Measurements from ENCODE around the gene SMIM43. TPM values are rescaled to one million over a fixed set of nuclear protein-coding genes. Genes with fewer than 3 reads are reported as not detected.
A peak's percentile ranks its signal among the peaks of the same experiment; 100 is the strongest.

Gene SMIM43
- total RNA-seq, 2 experiments from 2014 or later, result not detected

DNA sequence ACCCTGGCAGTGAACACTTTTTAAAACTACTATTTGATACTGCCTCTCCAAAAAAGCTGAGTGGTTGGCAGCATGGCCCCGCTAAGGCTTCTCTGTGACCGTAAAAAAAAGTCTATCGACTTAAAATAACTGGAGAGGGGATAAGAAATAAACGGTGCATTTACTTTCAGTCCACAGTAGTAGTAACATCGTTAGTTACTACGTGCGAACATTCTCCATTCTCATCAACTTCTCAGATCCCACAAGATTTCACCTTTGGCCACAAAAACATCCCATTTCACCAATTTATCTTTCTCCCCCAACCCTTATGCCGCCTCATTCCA, 35.6 kb upstream of the SMIM43 start:
- Histone ChIP-seq H3K4me1 (ENCODE audit: insufficient read depth, low read length) (peaks cover 16% of the 10 kb centered on the region), H3K4me3 (ENCODE audit: low read length) (peak overlapping the region; percentile 95), H3K27me3 (ENCODE audit: control insufficient read depth in 1 of 2, insufficient read depth in 2 of 2, low read length in 2 of 2) (no peaks in the 10 kb centered on the region), H3K27ac (ENCODE audit: low read depth in 1 of 2, low read length in 2 of 2) (peak overlapping the region; percentile 80 to 96), H3K9me3 (ENCODE audit: control insufficient read depth in 1 of 2, insufficient read depth in 1 of 2, low read length in 2 of 2) (no peaks in the 10 kb centered on the region), H3K36me3 (ENCODE audit: insufficient read depth, low read length) (peaks cover 32% of the 10 kb centered on the region)
- peak; percentile 31 for ATAC-seq (ENCODE audit: poor library complexity)
- intact Hi-C loops (cut with DNase I, micrococcal nuclease), result loop anchor here in 1 of 2 experiments (5.0 to 10.0 kb wide), 4 partner anchors 72 to 934 kb away; partner anchors contain the start of genes ANXA5, BBS12 and BBS7
- peak overlapping the region; percentile 100 for H3K27ac Mint-ChIP-seq
- no peaks in the 10 kb centered on the region for H3K27me3 Mint-ChIP-seq
- ChIA-PET POLR2A (interaction anchor here (1.5 to 3.8 kb wide), 6 partner anchors 18 to 932 kb away, joined by 5 to 40 read pairs (median 11); partner anchors contain the start of genes ANXA5, BBS12, BBS7 and CCNA2), CTCF (interaction anchor here (1.8 kb wide), 1 partner anchor 778 kb away, joined by 4 read pairs; no protein-coding TSS in a partner anchor)
- peak overlapping the region; percentile 96 for H3K4me3 Mint-ChIP-seq
- H3K36me3 Mint-ChIP-seq (ENCODE audit: low read depth), result peaks cover 52% of the 10 kb centered on the region
- H3K4me1 Mint-ChIP-seq (ENCODE audit: low read depth), result peaks cover 54% of the 10 kb centered on the region
- DNase-seq, result peak in 1 of 14 experiments; percentile 4
- no peaks in the 10 kb centered on the region for H3K9me3 Mint-ChIP-seq
- TF ChIP-seq, protein P1, sequence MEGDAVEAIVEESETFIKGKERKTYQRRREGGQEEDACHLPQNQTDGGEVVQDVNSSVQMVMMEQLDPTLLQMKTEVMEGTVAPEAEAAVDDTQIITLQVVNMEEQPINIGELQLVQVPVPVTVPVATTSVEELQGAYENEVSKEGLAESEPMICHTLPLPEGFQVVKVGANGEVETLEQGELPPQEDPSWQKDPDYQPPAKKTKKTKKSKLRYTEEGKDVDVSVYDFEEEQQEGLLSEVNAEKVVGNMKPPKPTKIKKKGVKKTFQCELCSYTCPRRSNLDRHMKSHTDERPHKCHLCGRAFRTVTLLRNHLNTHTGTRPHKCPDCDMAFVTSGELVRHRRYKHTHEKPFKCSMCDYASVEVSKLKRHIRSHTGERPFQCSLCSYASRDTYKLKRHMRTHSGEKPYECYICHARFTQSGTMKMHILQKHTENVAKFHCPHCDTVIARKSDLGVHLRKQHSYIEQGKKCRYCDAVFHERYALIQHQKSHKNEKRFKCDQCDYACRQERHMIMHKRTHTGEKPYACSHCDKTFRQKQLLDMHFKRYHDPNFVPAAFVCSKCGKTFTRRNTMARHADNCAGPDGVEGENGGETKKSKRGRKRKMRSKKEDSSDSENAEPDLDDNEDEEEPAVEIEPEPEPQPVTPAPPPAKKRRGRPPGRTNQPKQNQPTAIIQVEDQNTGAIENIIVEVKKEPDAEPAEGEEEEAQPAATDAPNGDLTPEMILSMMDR (IDR thresholded peaks at IDR 0.05), result no peak

DNA sequence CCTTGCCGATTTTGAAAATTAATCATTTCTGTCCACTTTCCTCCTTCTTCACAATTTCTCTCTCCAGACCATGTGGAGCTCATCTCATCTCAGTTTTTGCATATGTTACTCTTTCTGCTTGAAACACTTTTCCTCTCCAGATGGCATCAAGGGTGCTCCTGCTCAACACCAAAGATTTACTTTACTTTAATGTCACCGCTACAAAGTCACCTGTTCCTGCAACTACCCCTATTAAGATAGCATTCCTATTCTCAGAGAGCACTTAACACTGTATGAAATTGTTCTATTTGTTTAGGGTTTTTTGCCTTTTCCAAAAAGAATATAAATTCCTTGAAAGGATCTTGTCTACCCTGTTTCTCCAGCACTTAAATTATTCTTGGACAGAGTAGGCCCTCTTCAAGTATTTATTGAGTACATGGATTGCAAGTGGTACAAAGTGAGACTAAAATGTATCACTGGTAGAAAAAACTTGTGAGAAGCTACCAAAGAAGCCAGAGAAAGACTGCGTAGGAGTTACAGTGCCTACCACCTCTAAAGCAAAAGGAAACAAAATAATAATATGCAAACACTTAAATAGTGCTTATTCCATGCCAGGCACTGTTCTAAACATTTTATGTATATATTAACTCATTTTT, 35.0 kb upstream of the SMIM43 start:
- peaks cover 46% of the 10 kb centered on the region for H3K36me3 Mint-ChIP-seq (ENCODE audit: low read depth)
- H3K4me1 Mint-ChIP-seq (ENCODE audit: low read depth), result peaks cover 50% of the 10 kb centered on the region
- no peaks in the 10 kb centered on the region for H3K9me3 ChIP-seq (ENCODE audit: control insufficient read depth in 1 of 2, insufficient read depth in 1 of 2, low read length in 2 of 2)
- ATAC-seq (ENCODE audit: poor library complexity), result no peak
- no peaks in the 10 kb centered on the region for H3K9me3 Mint-ChIP-seq
- CTCF ChIA-PET, result interaction anchor here (1.8 kb wide), 1 partner anchor 778 kb away, joined by 4 read pairs; no protein-coding TSS in a partner anchor
- H3K27me3 ChIP-seq (ENCODE audit: control insufficient read depth in 1 of 2, insufficient read depth in 2 of 2, low read length in 2 of 2), result no peaks in the 10 kb centered on the region
- H3K4me1 ChIP-seq (ENCODE audit: insufficient read depth, low read length), result peaks cover 17% of the 10 kb centered on the region
- TF ChIP-seq, protein P1 (IDR thresholded peaks at IDR 0.05), result no peak
- peak overlapping the region; percentile 95 for H3K4me3 ChIP-seq (ENCODE audit: low read length)
- peak in 1 of 14 experiments; percentile 10 for DNase-seq
- intact Hi-C loops (cut with DNase I, micrococcal nuclease), result loop anchor here in 1 of 2 experiments (5.0 to 10.0 kb wide), 4 partner anchors 72 to 935 kb away; partner anchors contain the start of genes ANXA5, BBS12 and BBS7
- peaks cover 26% of the 10 kb centered on the region for H3K36me3 ChIP-seq (ENCODE audit: insufficient read depth, low read length)
- POLR2A ChIA-PET, result interaction anchor here (1.5 to 3.8 kb wide), 6 partner anchors 19 to 933 kb away, joined by 5 to 40 read pairs (median 11); partner anchors contain the start of genes ANXA5, BBS12, BBS7 and CCNA2
- no peaks in the 10 kb centered on the region for H3K27me3 Mint-ChIP-seq
- peak overlapping the region; percentile 80 to 96 for H3K27ac ChIP-seq (ENCODE audit: low read depth in 1 of 2, low read length in 2 of 2)
- peak overlapping the region; percentile 100 for H3K27ac Mint-ChIP-seq
- H3K4me3 Mint-ChIP-seq, result peak overlapping the region; percentile 96

- Histone ChIP-seq H3K4me1 (ENCODE audit: insufficient read depth, low read length) (peaks cover 17% of the 10 kb centered on the region), H3K27me3 (ENCODE audit: control insufficient read depth in 1 of 2, insufficient read depth in 2 of 2, low read length in 2 of 2) (no peaks in the 10 kb centered on the region), H3K27ac (ENCODE audit: low read depth in 1 of 2, low read length in 2 of 2) (no peak overlapping the region), H3K9me3 (ENCODE audit: control insufficient read depth in 1 of 2, insufficient read depth in 1 of 2, low read length in 2 of 2) (no peaks in the 10 kb centered on the region), H3K4me3 (ENCODE audit: low read length) (no peak overlapping the region), H3K36me3 (ENCODE audit: insufficient read depth, low read length) (peaks cover 19% of the 10 kb centered on the region)
- peak overlapping the region; percentile 96 for H3K4me3 Mint-ChIP-seq
- peaks cover 46% of the 10 kb centered on the region for H3K4me1 Mint-ChIP-seq (ENCODE audit: low read depth)
- DNase-seq (peak in 1 of 14 experiments; percentile 10), ATAC-seq (ENCODE audit: poor library complexity) (no peak)
- H3K36me3 Mint-ChIP-seq (ENCODE audit: low read depth), result peaks cover 39% of the 10 kb centered on the region
- intact Hi-C loops (cut with DNase I, micrococcal nuclease), result no loop called here
- ChIA-PET CTCF (no interaction called here), POLR2A (interaction anchor here (2.8 to 3.8 kb wide), 3 partner anchors 20 to 103 kb away, joined by 8 to 40 read pairs (median 21); partner anchors contain the start of genes ANXA5 and CCNA2)
- TF ChIP-seq, protein P1 (IDR thresholded peaks at IDR 0.05), result no peak
- peak overlapping the region; percentile 100 for H3K27ac Mint-ChIP-seq
- H3K9me3 Mint-ChIP-seq, result no peaks in the 10 kb centered on the region
- no peaks in the 10 kb centered on the region for H3K27me3 Mint-ChIP-seq
These were observed 34.4 kb upstream of the SMIM43 start for GRCh38 chr4:121799208-121799823.

Data from CD4-positive, alpha-beta T cell (primary cell).